Natural killer cell (primary cell): Measurements from ENCODE around the gene DRD5. TPM values are rescaled to one million over a fixed set of nuclear protein-coding genes. Genes with fewer than 3 reads are reported as not detected.

Experiments
- ATAC-seq, 3 donors: fragments of 150-1000 bp in 2 of 3; fragments of 200-7000 bp in 1 of 3; cut with Tn5 transposase; 1 replicate in 1 of 3; 2 replicates in 2 of 3; pipeline ENCODE4 v1.10.0; 2021; ENCODE audit warnings: mild to moderate bottlenecking in 2 of 3, moderate library complexity in 2 of 3
- DNase-seq, 2 donors: peaks; one replicate each; pipeline versions ENCODE4 v3.0.0 to v3.0.0-alpha.2; 2013 to 2021; ENCODE audit warnings: mixed read lengths in 1 of 2
- H3K27ac ChIP-seq: one replicate; pipeline ENCODE4 v1.5.1; 2013; ENCODE audit warnings: mild to moderate bottlenecking, low read length
- H3K27me3 ChIP-seq: one replicate; pipeline ENCODE4 v1.6.1; 2013; ENCODE audit warnings: low read length; ENCODE audit not compliant: control insufficient read depth, insufficient read depth
- H3K36me3 ChIP-seq: one replicate; pipeline ENCODE4 v1.6.1; 2013; ENCODE audit warnings: low read length; ENCODE audit not compliant: control insufficient read depth, insufficient read depth
- H3K4me1 ChIP-seq: one replicate; pipeline ENCODE4 v1.6.1; 2013; ENCODE audit warnings: low read length; ENCODE audit not compliant: control insufficient read depth, insufficient read depth
- H3K4me3 ChIP-seq: one replicate; pipeline ENCODE4 v1.5.1; 2013; ENCODE audit warnings: low read length
- H3K9me3 ChIP-seq: one replicate; pipeline ENCODE4 v1.6.1; 2013; ENCODE audit warnings: low read length; ENCODE audit not compliant: control insufficient read depth, insufficient read depth
- H3K27ac Mint-ChIP-seq, 2 donors: one replicate each; pipeline ENCODE4 v1.8.0; 2022; ENCODE audit warnings: mild to moderate bottlenecking in 2 of 2, mixed read lengths in 2 of 2, moderate library complexity in 1 of 2
- H3K27me3 Mint-ChIP-seq, 2 donors: one replicate each; pipeline ENCODE4 v1.8.0; 2022; ENCODE audit warnings: low read depth in 2 of 2, mixed read lengths in 2 of 2
- H3K36me3 Mint-ChIP-seq: one replicate; pipeline ENCODE4 v1.8.0; 2022; ENCODE audit warnings: mixed read lengths
- H3K4me1 Mint-ChIP-seq, 2 donors: one replicate each; pipeline ENCODE4 v1.8.0; 2022; ENCODE audit warnings: mixed read lengths in 2 of 2
- H3K4me3 Mint-ChIP-seq: one replicate; pipeline ENCODE4 v1.8.0; 2022; ENCODE audit warnings: mild to moderate bottlenecking, moderate library complexity, mixed read lengths
- H3K9me3 Mint-ChIP-seq, 2 donors: one replicate each; pipeline ENCODE4 v1.8.0; 2022; ENCODE audit warnings: mixed read lengths in 2 of 2
- WGBS: methylation state at CpG from one replicate; pipeline ENCODE4 v1.1.7; 2013; ENCODE audit warnings: missing lambda C conversion rate; ENCODE audit not compliant: insufficient coverage; 5-methylcytosine and 5-hydroxymethylcytosine counted together
- intact Hi-C: fragments of 100-400 bp; cut with micrococcal nuclease; formaldehyde crosslinking; loops from one replicate; pipeline ENCODE4 v1.14.2; 2022
- total RNA-seq, 4 donors: library from RNA; stranded (reverse); fragments of 120-200 nt in 1 of 4; gene quantifications; one replicate each; pipeline versions ENCODE4 v1.2.3 to v1.2.4, GENCODE V29; 2013 to 2022
- TF ChIP-seq, protein P1 (sequence below): fragments of 200-600 bp; IDR thresholded peaks from one replicate; pipeline ENCODE4 v1.8.0; 2022; ENCODE audit warnings: antibody characterized with exemption

Gene DRD5
- total RNA-seq, 3 donors from 2014 or later (not counting 1 experiment from before 2014, with no cell fraction given): not detected

DNA sequence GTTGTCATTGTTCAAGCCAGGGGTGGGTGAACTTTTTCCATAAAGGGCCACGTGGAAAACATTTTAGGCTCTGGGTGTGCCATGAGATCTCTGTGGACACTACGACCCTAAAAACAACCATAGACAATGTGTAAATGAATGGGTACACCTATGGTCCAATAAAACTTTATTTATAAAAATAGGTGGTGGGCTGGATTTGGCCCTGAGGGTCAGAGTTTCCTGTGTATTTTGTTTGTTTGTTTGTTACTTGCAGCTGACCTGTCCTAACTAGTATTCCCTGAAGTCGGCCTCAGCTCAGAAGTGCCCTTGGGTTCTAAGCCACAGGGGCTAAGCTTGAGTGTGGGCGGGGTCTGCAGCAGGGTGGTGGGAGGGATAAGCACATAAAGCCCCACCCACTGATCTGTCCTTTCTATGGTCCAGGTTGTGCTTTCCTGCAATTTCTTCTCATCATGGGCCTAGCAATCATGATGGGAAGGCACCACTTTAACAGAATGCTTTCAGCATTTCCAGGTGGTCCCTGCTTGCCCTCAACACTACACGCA lies 17.2 kb upstream of the DRD5 start:
- Mint-ChIP-seq H3K27ac (no peak overlapping the region), H3K9me3 (no peaks in the 10 kb centered on the region), H3K4me3 (no peak overlapping the region), H3K4me1 (no peaks in the 10 kb centered on the region), H3K27me3 (peaks cover 15 to 17% of the 10 kb centered on the region in 2 donors), H3K36me3 (no peaks in the 10 kb centered on the region)
- TF ChIP-seq, protein P1, sequence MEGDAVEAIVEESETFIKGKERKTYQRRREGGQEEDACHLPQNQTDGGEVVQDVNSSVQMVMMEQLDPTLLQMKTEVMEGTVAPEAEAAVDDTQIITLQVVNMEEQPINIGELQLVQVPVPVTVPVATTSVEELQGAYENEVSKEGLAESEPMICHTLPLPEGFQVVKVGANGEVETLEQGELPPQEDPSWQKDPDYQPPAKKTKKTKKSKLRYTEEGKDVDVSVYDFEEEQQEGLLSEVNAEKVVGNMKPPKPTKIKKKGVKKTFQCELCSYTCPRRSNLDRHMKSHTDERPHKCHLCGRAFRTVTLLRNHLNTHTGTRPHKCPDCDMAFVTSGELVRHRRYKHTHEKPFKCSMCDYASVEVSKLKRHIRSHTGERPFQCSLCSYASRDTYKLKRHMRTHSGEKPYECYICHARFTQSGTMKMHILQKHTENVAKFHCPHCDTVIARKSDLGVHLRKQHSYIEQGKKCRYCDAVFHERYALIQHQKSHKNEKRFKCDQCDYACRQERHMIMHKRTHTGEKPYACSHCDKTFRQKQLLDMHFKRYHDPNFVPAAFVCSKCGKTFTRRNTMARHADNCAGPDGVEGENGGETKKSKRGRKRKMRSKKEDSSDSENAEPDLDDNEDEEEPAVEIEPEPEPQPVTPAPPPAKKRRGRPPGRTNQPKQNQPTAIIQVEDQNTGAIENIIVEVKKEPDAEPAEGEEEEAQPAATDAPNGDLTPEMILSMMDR: no peak
- no peak overlapping the region for H3K4me3 ChIP-seq
- 87% methylated on average over 3 of the region's 5 CpGs for WGBS
- H3K27me3 ChIP-seq: no peaks in the 10 kb centered on the region
- no peaks in the 10 kb centered on the region for H3K36me3 ChIP-seq
- no peaks in the 10 kb centered on the region for H3K9me3 ChIP-seq
- H3K27ac ChIP-seq: no peak overlapping the region
- H3K4me1 ChIP-seq: no peaks in the 10 kb centered on the region
- intact Hi-C loops: no loop called here
- ATAC-seq (no peak), DNase-seq (no peak)

DNA sequence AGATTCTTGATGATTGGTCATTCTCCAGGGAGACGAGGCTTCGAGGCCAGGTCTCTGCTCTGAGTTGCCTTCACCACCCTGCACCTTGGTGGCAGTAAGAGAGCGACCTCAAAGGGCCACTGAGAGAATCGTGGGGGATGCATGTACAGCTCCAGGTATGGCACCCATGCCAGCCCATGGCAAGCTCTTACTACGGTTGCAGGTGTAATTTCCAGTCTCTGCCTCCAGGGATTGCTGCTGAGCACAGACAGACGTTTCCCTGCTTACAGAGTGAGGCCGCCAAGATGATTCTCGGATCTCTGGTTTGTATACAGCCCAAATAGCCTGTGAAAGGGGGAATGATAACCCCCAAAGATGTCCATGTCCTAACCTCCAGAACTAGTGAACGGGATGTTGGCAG lies 16.3 kb upstream of the DRD5 start:
- Histone ChIP-seq H3K36me3 (no peaks in the 10 kb centered on the region), H3K27ac (no peak overlapping the region), H3K27me3 (no peaks in the 10 kb centered on the region), H3K4me1 (no peaks in the 10 kb centered on the region), H3K4me3 (no peak overlapping the region), H3K9me3 (no peaks in the 10 kb centered on the region)
- Mint-ChIP-seq H3K9me3 (no peaks in the 10 kb centered on the region), H3K27me3 (peaks cover 17 to 18% of the 10 kb centered on the region in 2 donors), H3K4me3 (no peak overlapping the region), H3K36me3 (no peaks in the 10 kb centered on the region), H3K27ac (no peak overlapping the region), H3K4me1 (no peaks in the 10 kb centered on the region)
- TF ChIP-seq, protein P1: no peak
- 37% methylated on average over 9 of the region's 9 CpGs for WGBS
- intact Hi-C loops: loop anchor here (5.0 kb wide), 2 partner anchors 637 to 772 kb away; no protein-coding TSS in a partner anchor
- ATAC-seq (no peak), DNase-seq (no peak)

DNA sequence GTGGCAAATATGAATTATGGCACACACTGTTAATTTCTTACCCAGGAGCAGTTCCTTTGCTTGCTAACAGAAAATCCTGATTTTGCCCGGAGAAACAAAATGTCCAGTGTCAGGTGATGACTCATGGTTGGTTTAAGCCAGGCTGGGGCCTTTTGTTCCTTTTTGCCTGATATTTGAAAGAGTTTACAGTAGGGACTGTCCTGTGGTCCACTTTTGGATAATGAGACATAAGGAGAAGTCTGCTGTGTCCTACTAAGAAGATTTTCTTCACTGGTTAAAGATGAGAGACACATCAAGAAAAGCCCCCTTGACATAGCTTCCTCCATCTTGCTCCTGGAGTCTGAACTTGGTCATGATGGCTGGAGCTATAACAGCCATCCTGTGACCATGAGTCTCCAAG lies 12.1 kb upstream of the DRD5 start:
- WGBS: 86% methylated on average over 1 of the region's 1 CpG
- H3K4me1 ChIP-seq: no peaks in the 10 kb centered on the region
- Mint-ChIP-seq H3K4me1 (no peaks in the 10 kb centered on the region), H3K36me3 (no peaks in the 10 kb centered on the region), H3K27ac (no peak overlapping the region), H3K9me3 (no peaks in the 10 kb centered on the region), H3K4me3 (no peak overlapping the region), H3K27me3 (peaks cover 25 to 29% of the 10 kb centered on the region in 2 donors)
- H3K27me3 ChIP-seq: no peaks in the 10 kb centered on the region
- intact Hi-C loops: loop anchor here (5.0 kb wide), 2 partner anchors 633 to 768 kb away; no protein-coding TSS in a partner anchor
- H3K27ac ChIP-seq: no peak overlapping the region
- TF ChIP-seq, protein P1: no peak
- ATAC-seq (no peak), DNase-seq (no peak)
- no peak overlapping the region for H3K4me3 ChIP-seq
- no peaks in the 10 kb centered on the region for H3K9me3 ChIP-seq
- no peaks in the 10 kb centered on the region for H3K36me3 ChIP-seq

GRCh38 chr4:9771034-9771433 lies 10.4 kb upstream of the DRD5 start:
- Histone ChIP-seq H3K36me3 (no peaks in the 10 kb centered on the region), H3K9me3 (no peaks in the 10 kb centered on the region), H3K27ac (no peak overlapping the region), H3K4me3 (no peak overlapping the region), H3K27me3 (no peaks in the 10 kb centered on the region), H3K4me1 (no peaks in the 10 kb centered on the region)
- Mint-ChIP-seq H3K27ac (no peak overlapping the region), H3K27me3 (peaks cover 19 to 26% of the 10 kb centered on the region in 2 donors), H3K4me1 (no peaks in the 10 kb centered on the region), H3K9me3 (no peaks in the 10 kb centered on the region), H3K36me3 (no peaks in the 10 kb centered on the region), H3K4me3 (no peak overlapping the region)
- TF ChIP-seq, protein P1: no peak
- ATAC-seq: no peak
- DNase-seq: no peak
- intact Hi-C loops: no loop called here
- no CpG with 5 or more reads among the region's 1 CpG for WGBS
